Measurements from ENCODE around the gene RTL9.

DNA sequence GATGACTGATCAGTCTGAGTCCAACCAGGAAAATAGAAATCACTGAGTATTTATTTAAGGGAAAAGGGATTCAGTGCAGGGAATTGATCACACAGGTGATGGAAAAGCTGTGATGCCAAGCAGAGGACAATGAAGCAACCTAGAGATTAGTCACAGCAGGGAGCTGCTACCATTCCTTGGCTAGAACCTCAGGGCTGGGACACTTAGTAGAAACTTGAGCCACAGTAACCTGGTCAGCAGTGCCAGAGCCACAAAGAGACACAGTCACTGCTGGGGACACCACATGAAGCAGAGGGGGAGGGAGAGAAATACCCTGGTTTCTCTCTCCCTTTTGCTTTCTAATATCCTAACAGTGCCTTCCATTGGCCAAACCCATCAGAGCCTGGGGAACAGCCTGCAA, 38.7 kb downstream of the RTL9 start:
- TF ChIP-seq, protein P1, sequence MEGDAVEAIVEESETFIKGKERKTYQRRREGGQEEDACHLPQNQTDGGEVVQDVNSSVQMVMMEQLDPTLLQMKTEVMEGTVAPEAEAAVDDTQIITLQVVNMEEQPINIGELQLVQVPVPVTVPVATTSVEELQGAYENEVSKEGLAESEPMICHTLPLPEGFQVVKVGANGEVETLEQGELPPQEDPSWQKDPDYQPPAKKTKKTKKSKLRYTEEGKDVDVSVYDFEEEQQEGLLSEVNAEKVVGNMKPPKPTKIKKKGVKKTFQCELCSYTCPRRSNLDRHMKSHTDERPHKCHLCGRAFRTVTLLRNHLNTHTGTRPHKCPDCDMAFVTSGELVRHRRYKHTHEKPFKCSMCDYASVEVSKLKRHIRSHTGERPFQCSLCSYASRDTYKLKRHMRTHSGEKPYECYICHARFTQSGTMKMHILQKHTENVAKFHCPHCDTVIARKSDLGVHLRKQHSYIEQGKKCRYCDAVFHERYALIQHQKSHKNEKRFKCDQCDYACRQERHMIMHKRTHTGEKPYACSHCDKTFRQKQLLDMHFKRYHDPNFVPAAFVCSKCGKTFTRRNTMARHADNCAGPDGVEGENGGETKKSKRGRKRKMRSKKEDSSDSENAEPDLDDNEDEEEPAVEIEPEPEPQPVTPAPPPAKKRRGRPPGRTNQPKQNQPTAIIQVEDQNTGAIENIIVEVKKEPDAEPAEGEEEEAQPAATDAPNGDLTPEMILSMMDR (IDR thresholded peaks at IDR 0.05), result no peak
- TF ChIP-seq POLR2A (IDR thresholded peaks at IDR 0.05), result no peak
- TF ChIP-seq POLR2AphosphoS5 (IDR thresholded peaks at IDR 0.05), result no peak
